Mononuclear cell (primary cell): ENCODE data around the gene DPF3. TPM values are rescaled to one million over a fixed set of nuclear protein-coding genes. Genes with fewer than 3 reads are reported as not detected.

Experiments
- H3K27me3 ChIP-seq: 2 replicates; pipeline ENCODE4 v1.6.0; 2011; ENCODE audit warnings: low read length, control low read depth; ENCODE audit not compliant: insufficient read depth
- H3K4me1 ChIP-seq: 2 replicates; pipeline ENCODE4 v1.5.1; 2011; ENCODE audit warnings: mild to moderate bottlenecking, low read length, control low read depth; ENCODE audit not compliant: insufficient read depth
- H3K4me3 ChIP-seq: 2 replicates; pipeline ENCODE4 v1.5.1; 2011; ENCODE audit warnings: mild to moderate bottlenecking, low read length, moderate library complexity
- H3K9me3 ChIP-seq: 2 replicates; pipeline ENCODE4 v1.5.1; 2011; ENCODE audit warnings: low read depth, mild to moderate bottlenecking, control low read depth, low read length
- total RNA-seq: library from RNA; depleted of rRNA; stranded (reverse); fragments of >200 nt; gene quantifications from one replicate; pipeline ENCODE4 v1.2.3, GENCODE V29; 2012

The DPF3 gene
- total RNA-seq, 1 donor = 1.3 TPM

DNA sequence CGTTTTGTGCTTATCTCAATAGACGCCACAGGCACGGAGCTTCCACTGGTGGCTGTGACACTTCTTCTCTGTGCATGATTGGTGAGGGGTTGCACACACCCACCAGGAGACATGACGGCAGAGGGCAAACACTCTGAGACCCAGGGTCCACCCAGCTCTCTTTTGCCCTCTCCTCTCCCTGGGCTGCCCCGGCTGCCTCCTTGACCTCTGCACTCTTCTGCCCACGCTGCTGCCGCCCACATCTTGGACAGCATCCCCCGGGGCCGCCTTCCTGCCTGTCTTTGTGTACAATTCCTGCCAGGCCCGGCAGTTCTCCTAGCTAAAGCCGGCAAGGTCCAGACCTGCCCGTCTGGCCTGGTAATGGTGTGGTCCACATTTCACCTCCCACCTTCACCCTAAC, 44.7 kb downstream of the DPF3 start:
- no peaks in the 10 kb centered on the region for H3K4me1 ChIP-seq
- H3K27me3 ChIP-seq = no peaks in the 10 kb centered on the region
- no peaks in the 10 kb centered on the region for H3K9me3 ChIP-seq
- no peak overlapping the region for H3K4me3 ChIP-seq

- Histone ChIP-seq H3K4me1 (no peaks in the 10 kb centered on the region), H3K4me3 (no peak overlapping the region), H3K27me3 (no peaks in the 10 kb centered on the region), H3K9me3 (no peaks in the 10 kb centered on the region)
Measured at GRCh38 chr14:72847721-72848120, 46.2 kb downstream of the DPF3 start.

DNA sequence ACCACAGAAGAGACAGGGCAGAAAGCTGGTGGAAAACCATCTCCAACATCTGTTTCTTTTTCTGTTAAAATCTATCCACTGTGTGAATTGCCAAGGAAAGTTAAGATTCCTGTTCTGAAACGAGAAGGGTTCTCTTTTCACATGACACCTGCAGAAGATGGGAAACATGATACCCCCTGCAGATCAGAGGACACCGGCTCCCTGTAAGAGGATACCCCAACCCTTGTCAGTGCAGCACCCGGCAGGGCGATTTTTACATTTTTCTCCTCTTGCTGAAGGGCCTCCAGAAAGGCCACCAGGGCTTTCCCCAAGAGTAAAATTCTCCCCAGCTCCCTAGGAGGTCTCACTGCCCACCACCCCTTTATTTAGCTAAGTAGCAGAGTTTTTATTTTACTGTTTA, 48.2 kb downstream of the DPF3 start:
- no peak overlapping the region for H3K4me3 ChIP-seq
- no peaks in the 10 kb centered on the region for H3K27me3 ChIP-seq
- H3K9me3 ChIP-seq = no peaks in the 10 kb centered on the region
- no peaks in the 10 kb centered on the region for H3K4me1 ChIP-seq

- H3K4me1 ChIP-seq = no peaks in the 10 kb centered on the region
- no peaks in the 10 kb centered on the region for H3K9me3 ChIP-seq
- no peaks in the 10 kb centered on the region for H3K27me3 ChIP-seq
- no peak overlapping the region for H3K4me3 ChIP-seq
Measured at GRCh38 chr14:72845196-72845595, 48.7 kb downstream of the DPF3 start.

DNA sequence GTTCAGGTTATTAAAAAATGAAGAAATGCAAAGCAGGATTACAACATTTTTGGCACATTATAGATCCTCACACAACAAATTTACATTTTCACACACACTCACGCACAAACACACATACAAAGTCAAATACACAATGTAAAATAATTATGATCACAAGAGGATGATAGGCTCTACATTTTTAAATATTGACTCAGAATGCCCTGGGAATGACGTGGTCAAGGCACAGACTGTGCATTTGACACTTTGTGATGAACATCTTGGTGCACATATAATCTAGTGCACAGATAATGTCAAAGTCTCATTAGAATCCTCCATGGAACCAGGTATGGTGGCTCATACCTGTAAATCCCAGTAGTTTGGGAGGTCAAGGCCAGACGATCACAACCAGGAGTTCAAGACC, 49.4 kb downstream of the DPF3 start:
- H3K27me3 ChIP-seq = no peaks in the 10 kb centered on the region
- H3K4me3 ChIP-seq = no peak overlapping the region
- H3K4me1 ChIP-seq = no peaks in the 10 kb centered on the region
- no peaks in the 10 kb centered on the region for H3K9me3 ChIP-seq

GRCh38 chr14:72839753-72840607, 53.9 kb downstream of the DPF3 start:
- Histone ChIP-seq H3K4me1 (no peaks in the 10 kb centered on the region), H3K4me3 (no peak overlapping the region), H3K9me3 (no peaks in the 10 kb centered on the region), H3K27me3 (no peaks in the 10 kb centered on the region)

DNA sequence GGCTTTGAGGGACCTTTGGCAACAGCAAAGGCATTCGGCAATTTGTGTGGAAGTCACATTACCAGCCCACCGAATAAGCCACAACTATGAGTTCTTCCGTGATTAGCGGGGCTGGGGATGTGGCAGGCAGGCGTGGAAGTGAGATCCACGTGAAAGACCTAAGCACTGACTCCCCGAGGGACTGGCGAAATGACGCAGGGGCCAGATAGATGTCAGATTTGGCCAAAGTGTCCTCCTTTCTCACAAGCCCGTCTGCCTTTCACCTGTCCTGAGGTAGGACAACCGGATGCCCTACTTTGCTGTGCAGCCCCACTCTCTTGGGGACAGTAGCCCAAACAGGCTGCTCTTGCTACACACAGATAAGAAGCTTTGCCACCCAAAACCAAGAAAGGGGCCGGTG, 54.5 kb downstream of the DPF3 start:
- Histone ChIP-seq H3K9me3 (no peaks in the 10 kb centered on the region), H3K27me3 (no peaks in the 10 kb centered on the region), H3K4me3 (no peak overlapping the region), H3K4me1 (no peaks in the 10 kb centered on the region)

- Histone ChIP-seq H3K4me3 (no peak overlapping the region), H3K9me3 (no peaks in the 10 kb centered on the region), H3K27me3 (no peaks in the 10 kb centered on the region), H3K4me1 (no peaks in the 10 kb centered on the region)
Measured at GRCh38 chr14:72836085-72836484, 57.8 kb downstream of the DPF3 start.

DNA sequence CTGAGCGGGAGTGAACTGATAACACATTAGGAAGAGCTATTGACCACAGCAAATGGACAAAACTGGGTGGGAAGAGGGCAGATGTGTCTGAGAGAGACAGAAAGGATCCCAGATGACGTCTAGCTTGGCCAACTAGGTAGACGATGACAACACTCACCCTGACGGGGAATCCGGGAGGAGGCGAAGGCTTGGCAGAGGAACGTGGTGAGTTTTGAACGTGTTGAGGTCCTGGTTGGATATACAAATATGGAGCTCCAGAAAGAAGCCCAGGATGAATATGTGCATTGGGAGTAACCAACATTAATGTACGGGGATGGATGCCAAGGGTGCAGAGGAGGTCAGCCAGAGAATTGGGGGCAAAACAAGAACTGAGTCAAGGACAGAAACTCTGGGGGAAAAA, 60.7 kb downstream of the DPF3 start:
- H3K4me1 ChIP-seq = no peaks in the 10 kb centered on the region
- H3K9me3 ChIP-seq = no peaks in the 10 kb centered on the region
- H3K27me3 ChIP-seq = peaks cover 2% of the 10 kb centered on the region
- no peak overlapping the region for H3K4me3 ChIP-seq

GRCh38 chr14:72830786-72831594, 62.9 kb downstream of the DPF3 start:
- Histone ChIP-seq H3K27me3 (peaks cover 2% of the 10 kb centered on the region), H3K4me3 (no peak overlapping the region), H3K4me1 (no peaks in the 10 kb centered on the region), H3K9me3 (no peaks in the 10 kb centered on the region)

GRCh38 chr14:72830356-72830755, 63.5 kb downstream of the DPF3 start:
- Histone ChIP-seq H3K4me3 (no peak overlapping the region), H3K27me3 (peaks cover 2% of the 10 kb centered on the region), H3K9me3 (no peaks in the 10 kb centered on the region), H3K4me1 (no peaks in the 10 kb centered on the region)

DNA sequence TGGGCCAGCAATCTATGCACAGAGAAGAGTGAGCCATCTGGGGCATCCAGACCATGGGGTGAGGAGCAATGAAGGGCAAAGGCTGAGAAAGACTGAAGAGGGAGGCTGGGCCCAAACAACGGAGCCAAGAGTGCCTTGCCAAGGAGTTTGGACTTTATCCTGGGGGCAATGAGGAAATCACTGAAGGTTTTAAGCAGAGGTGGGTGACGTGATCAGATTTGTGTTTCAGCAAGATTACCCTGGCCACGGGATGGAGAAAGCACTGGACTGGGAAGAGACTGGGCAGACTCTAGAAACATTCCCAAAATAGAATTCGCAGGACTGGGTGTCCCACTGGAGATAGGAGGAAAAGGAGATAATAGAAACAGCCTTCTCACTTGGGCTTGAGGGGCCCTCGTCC, 65.3 kb downstream of the DPF3 start:
- Histone ChIP-seq H3K27me3 (peaks cover 2% of the 10 kb centered on the region), H3K4me1 (no peaks in the 10 kb centered on the region), H3K4me3 (no peak overlapping the region), H3K9me3 (no peaks in the 10 kb centered on the region)

GRCh38 chr14:72826039-72826438, 67.9 kb downstream of the DPF3 start:
- H3K4me1 ChIP-seq = no peaks in the 10 kb centered on the region
- H3K27me3 ChIP-seq = peaks cover 2% of the 10 kb centered on the region

DNA sequence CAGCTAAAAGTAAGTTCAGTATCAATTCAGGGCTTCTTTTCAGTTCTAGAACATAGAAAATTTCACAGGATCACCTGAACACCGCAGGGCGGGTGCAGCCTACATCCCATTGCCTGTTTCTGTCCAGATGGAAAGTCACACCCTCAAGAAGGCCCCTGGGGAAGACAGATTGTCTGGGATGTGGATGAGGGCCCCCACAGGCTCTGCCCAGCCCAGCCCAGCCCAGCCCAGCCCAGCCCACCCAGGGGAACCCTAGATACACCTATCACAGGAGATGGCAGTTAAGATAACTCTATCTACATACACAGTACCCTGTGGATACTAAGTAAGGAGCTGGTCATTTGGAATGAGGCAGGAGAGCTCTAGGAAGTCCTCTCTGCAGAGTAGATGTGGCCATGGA, 68.4 kb downstream of the DPF3 start:
- H3K27me3 ChIP-seq = peaks cover 2% of the 10 kb centered on the region
- H3K9me3 ChIP-seq = no peaks in the 10 kb centered on the region
- H3K4me1 ChIP-seq = no peaks in the 10 kb centered on the region
- H3K4me3 ChIP-seq = no peak overlapping the region

More at GRCh38 chr14:72826039-72826438, 67.9 kb downstream of the DPF3 start:
- Histone ChIP-seq H3K9me3 (no peaks in the 10 kb centered on the region), H3K4me3 (no peak overlapping the region)

DNA sequence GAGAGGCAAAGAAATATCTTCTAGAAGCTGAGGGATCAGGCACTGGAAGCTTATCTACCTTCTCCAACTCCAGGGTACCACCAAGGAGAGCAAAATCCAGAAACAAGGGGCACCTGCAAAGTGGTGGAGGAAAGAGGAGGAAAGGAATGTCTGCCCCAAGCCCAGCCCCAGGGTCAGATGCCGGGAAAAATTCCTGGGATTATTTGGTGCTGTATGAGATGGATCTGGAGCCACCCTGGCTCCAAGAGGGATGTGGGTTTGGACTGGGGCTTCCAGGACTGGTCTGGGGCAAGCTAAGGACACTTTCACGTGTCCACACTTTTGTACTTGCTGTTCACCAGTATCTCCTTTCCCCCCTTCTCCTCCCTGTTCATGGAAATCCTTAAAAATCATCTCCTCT, 69.8 kb downstream of the DPF3 start:
- peaks cover 2% of the 10 kb centered on the region for H3K9me3 ChIP-seq
- no peaks in the 10 kb centered on the region for H3K4me1 ChIP-seq
- no peaks in the 10 kb centered on the region for H3K27me3 ChIP-seq
- H3K4me3 ChIP-seq = no peak overlapping the region
